Suprapubic skin (tissue), 3 donors: ENCODE results near the gene RASA1.

Experiments used
- CTCF ChIP-seq, 2 donors: fragments of 200-600 bp in 1 of 2; fragments of 450-650 bp in 1 of 2; sonication (generic) in 1 of 2; IDR thresholded peaks; one replicate each; pipeline ENCODE4 v1.5.1; 2016 to 2019; ENCODE audit warnings: antibody characterized with exemption in 2 of 2, mild to moderate bottlenecking in 1 of 2, moderate library complexity in 1 of 2
- POLR2AphosphoS5 ChIP-seq, 3 donors: sonication (generic); formaldehyde crosslinking; IDR thresholded peaks; one replicate each; pipeline ENCODE4 v1.6.1; 2017; ENCODE audit warnings: antibody characterized with exemption in 3 of 3

DNA sequence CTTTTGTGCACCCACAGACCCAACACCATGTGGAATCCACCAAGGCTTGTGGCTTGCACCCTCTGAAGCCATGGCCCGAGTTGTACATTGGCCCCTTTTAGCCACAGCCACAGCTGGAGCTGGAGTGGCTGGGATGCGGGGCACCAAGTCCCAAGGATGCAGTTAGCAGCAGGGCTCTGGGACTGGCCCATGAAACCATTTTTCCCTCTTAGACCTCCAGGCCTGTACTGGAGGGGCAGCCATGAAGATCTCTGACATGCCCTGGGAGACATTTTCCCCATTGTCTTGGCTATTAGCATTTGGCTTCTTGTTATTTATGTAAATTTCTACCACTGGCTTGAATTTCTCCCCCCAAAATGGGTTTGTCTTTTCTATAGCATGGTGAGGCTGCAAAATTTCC lies 51.8 kb downstream of the RASA1 start:
- no peak for TF ChIP-seq CTCF (IDR thresholded peaks at IDR 0.05)
- TF ChIP-seq POLR2AphosphoS5 (IDR thresholded peaks at IDR 0.05) = no peak
